Right atrium auricular region (tissue), 2 donors: ENCODE data around the gene LPCAT3. TPM values are rescaled to one million over a fixed set of nuclear protein-coding genes. Genes with fewer than 3 reads are reported as not detected.

Experiments
- DNase-seq: peaks from one replicate; pipeline ENCODE4 v3.0.0-alpha.2; 2019; ENCODE audit warnings: low spot score
- H3K27ac ChIP-seq, 2 donors: fragments of 200-600 bp; sonication (generic); 1 replicate in 1 of 2; 2 replicates in 1 of 2; pipeline ENCODE4 v1.5.1; 2016 to 2019
- H3K27me3 ChIP-seq, 2 donors: fragments of 200-600 bp; sonication (generic); one replicate each; pipeline versions ENCODE4 v1.5.1 to v1.6.0; 2017 to 2019
- H3K36me3 ChIP-seq: fragments of 200-600 bp; sonication (generic); one replicate; pipeline ENCODE4 v1.5.1; 2016
- H3K4me1 ChIP-seq, 2 donors: fragments of 200-600 bp; sonication (generic); one replicate each; pipeline versions ENCODE4 v1.5.1 to v1.6.0; 2017 to 2019
- H3K4me3 ChIP-seq, 2 donors: fragments of 200-600 bp; sonication (generic); 1 replicate in 1 of 2; 2 replicates in 1 of 2; pipeline ENCODE4 v1.5.1; 2017 to 2019; ENCODE audit warnings: mild to moderate bottlenecking in 1 of 2, moderate library complexity in 1 of 2
- H3K9me3 ChIP-seq, 2 donors: fragments of 200-600 bp; sonication (generic); one replicate each; pipeline ENCODE4 v1.5.1; 2019
- total RNA-seq, 2 donors: library from RNA; depleted of rRNA; stranded (reverse); fragments of >200 nt; gene quantifications; one replicate each; pipeline ENCODE4 v1.1.0, GENCODE V29; 2016
- TF ChIP-seq, protein P1 (sequence below), 2 donors: fragments of 200-600 bp; sonication (generic); IDR thresholded peaks; one replicate each; pipeline ENCODE4 v1.5.1; 2019; ENCODE audit warnings: antibody characterized with exemption in 2 of 2

LPCAT3 gene
- total RNA-seq, 2 donors from 2014 or later, result 20.0 to 33.3 TPM

DNA sequence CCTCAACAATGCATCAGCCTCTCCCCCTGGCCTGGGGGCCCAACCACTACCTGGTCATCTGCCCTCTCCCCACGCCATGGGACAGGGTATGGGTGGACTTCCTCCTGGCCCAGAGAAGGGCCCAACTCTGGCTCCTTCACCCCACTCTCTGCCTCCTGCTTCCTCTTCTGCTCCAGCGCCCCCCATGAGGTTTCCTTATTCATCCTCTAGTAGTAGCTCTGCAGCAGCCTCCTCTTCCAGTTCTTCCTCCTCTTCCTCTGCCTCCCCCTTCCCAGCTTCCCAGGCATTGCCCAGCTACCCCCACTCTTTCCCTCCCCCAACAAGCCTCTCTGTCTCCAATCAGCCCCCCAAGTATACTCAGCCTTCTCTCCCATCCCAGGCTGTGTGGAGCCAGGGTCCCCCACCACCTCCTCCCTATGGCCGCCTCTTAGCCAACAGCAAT is 82.1 kb downstream of the LPCAT3 start:
- Histone ChIP-seq H3K4me1 (peaks cover 0 to 69% of the 10 kb centered on the region in 2 donors), H3K4me3 (no peak overlapping the region), H3K9me3 (no peaks in the 10 kb centered on the region), H3K27ac (peak overlapping the region in 1 of 2 donors; percentile 95), H3K27me3 (no peaks in the 10 kb centered on the region), H3K36me3 (peaks cover 28% of the 10 kb centered on the region)
- no peak for DNase-seq
- TF ChIP-seq, protein P1, sequence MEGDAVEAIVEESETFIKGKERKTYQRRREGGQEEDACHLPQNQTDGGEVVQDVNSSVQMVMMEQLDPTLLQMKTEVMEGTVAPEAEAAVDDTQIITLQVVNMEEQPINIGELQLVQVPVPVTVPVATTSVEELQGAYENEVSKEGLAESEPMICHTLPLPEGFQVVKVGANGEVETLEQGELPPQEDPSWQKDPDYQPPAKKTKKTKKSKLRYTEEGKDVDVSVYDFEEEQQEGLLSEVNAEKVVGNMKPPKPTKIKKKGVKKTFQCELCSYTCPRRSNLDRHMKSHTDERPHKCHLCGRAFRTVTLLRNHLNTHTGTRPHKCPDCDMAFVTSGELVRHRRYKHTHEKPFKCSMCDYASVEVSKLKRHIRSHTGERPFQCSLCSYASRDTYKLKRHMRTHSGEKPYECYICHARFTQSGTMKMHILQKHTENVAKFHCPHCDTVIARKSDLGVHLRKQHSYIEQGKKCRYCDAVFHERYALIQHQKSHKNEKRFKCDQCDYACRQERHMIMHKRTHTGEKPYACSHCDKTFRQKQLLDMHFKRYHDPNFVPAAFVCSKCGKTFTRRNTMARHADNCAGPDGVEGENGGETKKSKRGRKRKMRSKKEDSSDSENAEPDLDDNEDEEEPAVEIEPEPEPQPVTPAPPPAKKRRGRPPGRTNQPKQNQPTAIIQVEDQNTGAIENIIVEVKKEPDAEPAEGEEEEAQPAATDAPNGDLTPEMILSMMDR (IDR thresholded peaks at IDR 0.05), result no peak

DNA sequence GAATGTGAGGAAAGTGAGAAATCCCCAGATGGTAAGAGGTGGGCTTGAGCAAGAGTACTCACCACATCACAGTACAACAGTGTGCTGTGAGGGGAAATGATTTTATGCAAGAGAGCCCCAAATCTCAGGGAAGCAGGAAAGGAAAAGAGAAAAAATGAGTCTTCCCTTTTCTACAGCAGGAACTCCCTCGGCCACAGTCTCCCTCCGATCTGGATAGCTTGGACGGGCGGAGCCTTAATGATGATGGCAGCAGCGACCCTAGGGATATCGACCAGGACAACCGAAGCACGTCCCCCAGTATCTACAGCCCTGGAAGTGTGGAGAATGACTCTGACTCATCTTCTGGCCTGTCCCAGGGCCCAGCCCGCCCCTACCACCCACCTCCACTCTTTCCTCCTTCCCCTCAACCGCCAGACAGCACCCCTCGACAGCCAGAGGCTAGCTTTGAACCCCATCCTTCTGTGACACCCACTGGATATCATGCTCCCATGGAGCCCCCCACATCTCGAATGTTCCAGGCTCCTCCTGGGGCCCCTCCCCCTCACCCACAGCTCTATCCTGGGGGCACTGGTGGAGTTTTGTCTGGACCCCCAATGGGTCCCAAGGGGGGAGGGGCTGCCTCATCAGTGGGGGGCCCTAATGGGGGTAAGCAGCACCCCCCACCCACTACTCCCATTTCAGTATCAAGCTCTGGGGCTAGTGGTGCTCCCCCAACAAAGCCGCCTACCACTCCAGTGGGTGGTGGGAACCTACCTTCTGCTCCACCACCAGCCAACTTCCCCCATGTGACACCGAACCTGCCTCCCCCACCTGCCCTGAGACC is 82.7 kb downstream of the LPCAT3 start:
- peak overlapping the region; percentile 65 to 68 for H3K27ac ChIP-seq
- no peak overlapping the region for H3K4me3 ChIP-seq
- no peak for DNase-seq
- H3K36me3 ChIP-seq, result peaks cover 28% of the 10 kb centered on the region
- H3K4me1 ChIP-seq, result peaks cover 0 to 72% of the 10 kb centered on the region in 2 donors
- no peaks in the 10 kb centered on the region for H3K27me3 ChIP-seq
- H3K9me3 ChIP-seq, result no peaks in the 10 kb centered on the region
- TF ChIP-seq, protein P1 (IDR thresholded peaks at IDR 0.05), result no peak

DNA sequence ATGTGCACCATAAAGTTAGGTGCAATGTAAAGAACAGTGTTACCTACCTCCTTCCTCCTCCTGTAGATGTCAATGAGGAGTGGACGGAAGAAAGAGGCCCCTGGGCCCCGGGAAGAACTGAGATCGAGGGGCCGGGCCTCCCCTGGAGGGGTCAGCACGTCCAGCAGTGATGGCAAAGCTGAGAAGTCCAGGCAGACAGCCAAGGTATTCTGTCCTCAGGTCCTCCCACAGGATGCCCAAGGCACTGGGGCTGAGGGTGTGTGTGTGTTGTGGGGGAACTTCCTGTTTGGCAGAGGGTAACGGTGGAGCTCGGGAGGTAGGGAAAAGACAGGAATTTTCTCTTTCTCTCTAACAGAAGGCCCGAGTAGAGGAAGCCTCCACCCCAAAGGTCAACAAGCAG is 84.2 kb downstream of the LPCAT3 start:
- TF ChIP-seq, protein P1 (IDR thresholded peaks at IDR 0.05), result no peak
- H3K4me1 ChIP-seq, result peaks cover 0 to 82% of the 10 kb centered on the region in 2 donors
- H3K4me3 ChIP-seq, result no peak overlapping the region

DNA sequence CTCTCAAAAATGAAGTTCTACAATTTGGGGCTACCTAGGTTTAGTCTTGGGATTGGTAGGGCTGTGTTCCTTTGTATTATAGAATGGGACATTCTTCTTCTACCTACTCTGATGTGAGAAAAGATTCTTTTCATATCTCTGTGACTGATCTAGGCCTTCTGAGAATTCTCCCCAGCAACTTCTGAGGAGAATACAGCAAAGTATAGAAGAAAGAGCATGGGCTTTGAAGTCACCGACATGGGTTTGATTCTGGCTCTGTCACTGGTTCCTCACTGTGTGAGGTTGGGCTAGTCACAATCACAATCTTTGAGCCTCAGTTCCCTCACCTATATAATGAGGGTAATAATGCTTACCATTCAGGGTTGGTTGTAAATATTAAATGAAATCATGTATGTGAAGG is 85.5 kb downstream of the LPCAT3 start:
- H3K9me3 ChIP-seq, result no peaks in the 10 kb centered on the region
- no peaks in the 10 kb centered on the region for H3K27me3 ChIP-seq
- H3K4me3 ChIP-seq, result no peak overlapping the region
- H3K4me1 ChIP-seq, result peaks cover 0 to 73% of the 10 kb centered on the region in 2 donors
- peaks cover 28% of the 10 kb centered on the region for H3K36me3 ChIP-seq
- DNase-seq, result no peak
- H3K27ac ChIP-seq, result peak overlapping the region in 1 of 2 donors; percentile 68
- TF ChIP-seq, protein P1 (IDR thresholded peaks at IDR 0.05), result no peak

More for the DNA sequence above, 84.2 kb downstream of the LPCAT3 start:
- DNase-seq, result no peak
- H3K36me3 ChIP-seq, result peaks cover 28% of the 10 kb centered on the region
- no peaks in the 10 kb centered on the region for H3K27me3 ChIP-seq
- H3K27ac ChIP-seq, result peak overlapping the region; percentile 65 to 68
- no peaks in the 10 kb centered on the region for H3K9me3 ChIP-seq

DNA sequence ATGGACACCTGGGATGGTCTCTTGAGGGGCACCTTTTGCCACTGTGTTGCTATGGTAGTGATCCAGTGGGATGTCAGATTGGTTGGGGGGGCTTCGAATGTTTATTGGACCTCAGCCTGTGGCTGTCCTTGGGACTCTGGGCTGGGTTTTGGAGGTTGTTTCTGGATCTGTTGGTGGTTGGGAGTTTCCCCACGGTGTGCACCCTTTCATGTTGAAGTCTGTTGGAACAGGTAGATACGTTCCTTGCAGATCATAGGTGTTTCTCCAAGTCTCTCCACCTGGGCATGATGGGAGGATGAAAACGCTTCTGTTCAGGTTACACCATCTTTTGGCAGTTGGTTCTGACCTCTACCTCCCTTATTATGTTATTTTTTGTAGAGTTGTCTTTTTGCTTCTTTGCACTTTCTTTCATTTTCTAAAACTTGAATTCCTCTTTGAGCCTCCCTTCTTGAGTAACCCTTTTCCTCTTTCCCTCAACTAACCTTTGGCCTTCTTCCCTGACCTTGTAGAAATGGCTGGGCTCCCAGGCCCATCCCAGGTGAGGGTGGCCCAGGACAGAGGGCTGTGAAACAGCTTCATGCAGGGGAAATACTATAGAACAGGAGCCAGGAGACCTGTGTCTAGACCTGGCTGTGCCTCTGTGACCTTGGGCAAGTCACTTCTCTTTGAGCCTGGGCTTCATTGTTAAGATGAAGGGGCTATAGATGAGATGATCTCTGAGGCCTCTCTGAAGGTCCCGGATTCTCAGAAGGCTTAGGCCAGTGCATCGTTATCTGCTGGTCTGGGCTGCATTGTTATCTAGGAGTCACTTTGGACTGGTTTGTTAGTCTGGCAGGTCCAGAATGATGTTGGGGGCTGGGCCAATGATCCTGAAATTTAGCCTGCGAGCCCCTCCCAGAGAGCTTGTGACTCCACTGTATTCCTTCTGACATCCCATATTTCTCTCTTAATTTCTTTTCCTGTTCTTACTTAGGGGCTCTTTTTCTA is 88.5 kb downstream of the LPCAT3 start:
- TF ChIP-seq, protein P1 (IDR thresholded peaks at IDR 0.05), result no peak
- no peaks in the 10 kb centered on the region for H3K9me3 ChIP-seq
- no peak for DNase-seq
- H3K27me3 ChIP-seq, result no peaks in the 10 kb centered on the region
- H3K4me1 ChIP-seq, result peaks cover 0 to 73% of the 10 kb centered on the region in 2 donors
- peaks cover 11% of the 10 kb centered on the region for H3K36me3 ChIP-seq
- H3K27ac ChIP-seq, result peak overlapping the region; percentile 99
- H3K4me3 ChIP-seq, result peak overlapping the region; percentile 93 to 95
